ENCODE results near the gene TEX51.

TEX51 gene

GRCh38 chr2:126886916-126887280 is 11.8 kb upstream of the TEX51 start:
- TF ChIP-seq ZNF391 (tag by site-specific recombination; IDR thresholded peaks at IDR 0.05; ENCODE audit: borderline replicate concordance, low read depth) (no peak), ZFHX2 (tag by site-specific recombination; conservative IDR thresholded peaks at IDR 0.05) (peak; percentile 42; the same call in 1 of the 2 replicates), OVOL3 (tag by site-specific recombination; IDR thresholded peaks at IDR 0.05) (no peak)
- Histone ChIP-seq H3K36me3 (ENCODE audit: control insufficient read depth in 2 of 2, insufficient read depth in 1 of 2, low read length in 2 of 2) (no peaks in the 10 kb centered on the region), H3K4me1 (ENCODE audit: control insufficient read depth, insufficient read depth, low read length) (no peaks in the 10 kb centered on the region), H3K9me3 (ENCODE audit: control insufficient read depth, insufficient read depth, low read depth, low read length) (no peaks in the 10 kb centered on the region), H3K27ac (ENCODE audit: extremely low read depth, low read depth, low read length) (no peak overlapping the region), H3K4me3 (ENCODE audit: low read depth, low read length) (no peak overlapping the region)
- CTCF ChIA-PET = interaction anchor here (0.6 to 3.2 kb wide), 7 partner anchors 11 to 494 kb away, joined by 3 to 27 read pairs (median 5); partner anchors contain the start of gene TEX51
- POLR2A ChIA-PET = no interaction called here

GRCh38 chr2:126887506-126887905 is 11.2 kb upstream of the TEX51 start:
- no peak for TF ChIP-seq YY2 (tag by site-specific recombination; IDR thresholded peaks at IDR 0.05)
- no peak for TF ChIP-seq ZNF791 (tag by site-specific recombination; IDR thresholded peaks at IDR 0.05)
- TF ChIP-seq ZNF324 (tag by site-specific recombination; IDR thresholded peaks at IDR 0.05) = no peak
- no peak for TF ChIP-seq TRIM28 (IDR thresholded peaks at IDR 0.05; ENCODE audit: borderline replicate concordance, low read length)
- no peak for TF ChIP-seq ZNF184 (tag by site-specific recombination; IDR thresholded peaks at IDR 0.05)
- no peak for TF ChIP-seq ZNF341 (tag by site-specific recombination; IDR thresholded peaks at IDR 0.05; ENCODE audit: low read depth)
- TF ChIP-seq ZFP3 (tag by site-specific recombination; IDR thresholded peaks at IDR 0.05; ENCODE audit: low read depth) = no peak
- TF ChIP-seq ZNF175 (tag by site-specific recombination; IDR thresholded peaks at IDR 0.05) = no peak
- TF ChIP-seq ZNF792 (tag by site-specific recombination; IDR thresholded peaks at IDR 0.05) = no peak
- no peak for TF ChIP-seq ZNF426 (tag by site-specific recombination; IDR thresholded peaks at IDR 0.05)
- TF ChIP-seq, protein P1, sequence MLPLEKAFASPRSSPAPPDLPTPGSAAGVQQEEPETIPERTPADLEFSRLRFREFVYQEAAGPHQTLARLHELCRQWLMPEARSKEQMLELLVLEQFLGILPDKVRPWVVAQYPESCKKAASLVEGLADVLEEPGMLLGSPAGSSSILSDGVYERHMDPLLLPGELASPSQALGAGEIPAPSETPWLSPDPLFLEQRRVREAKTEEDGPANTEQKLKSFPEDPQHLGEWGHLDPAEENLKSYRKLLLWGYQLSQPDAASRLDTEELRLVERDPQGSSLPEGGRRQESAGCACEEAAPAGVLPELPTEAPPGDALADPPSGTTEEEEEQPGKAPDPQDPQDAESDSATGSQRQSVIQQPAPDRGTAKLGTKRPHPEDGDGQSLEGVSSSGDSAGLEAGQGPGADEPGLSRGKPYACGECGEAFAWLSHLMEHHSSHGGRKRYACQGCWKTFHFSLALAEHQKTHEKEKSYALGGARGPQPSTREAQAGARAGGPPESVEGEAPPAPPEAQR (tag by site-specific recombination; IDR thresholded peaks at IDR 0.05) = no peak
- no peak for TF ChIP-seq SETDB1 (IDR thresholded peaks at IDR 0.05; ENCODE audit: insufficient read length, low read length)
- no peak for TF ChIP-seq PRDM1 (tag by site-specific recombination; IDR thresholded peaks at IDR 0.05)
- TF ChIP-seq, protein P2, sequence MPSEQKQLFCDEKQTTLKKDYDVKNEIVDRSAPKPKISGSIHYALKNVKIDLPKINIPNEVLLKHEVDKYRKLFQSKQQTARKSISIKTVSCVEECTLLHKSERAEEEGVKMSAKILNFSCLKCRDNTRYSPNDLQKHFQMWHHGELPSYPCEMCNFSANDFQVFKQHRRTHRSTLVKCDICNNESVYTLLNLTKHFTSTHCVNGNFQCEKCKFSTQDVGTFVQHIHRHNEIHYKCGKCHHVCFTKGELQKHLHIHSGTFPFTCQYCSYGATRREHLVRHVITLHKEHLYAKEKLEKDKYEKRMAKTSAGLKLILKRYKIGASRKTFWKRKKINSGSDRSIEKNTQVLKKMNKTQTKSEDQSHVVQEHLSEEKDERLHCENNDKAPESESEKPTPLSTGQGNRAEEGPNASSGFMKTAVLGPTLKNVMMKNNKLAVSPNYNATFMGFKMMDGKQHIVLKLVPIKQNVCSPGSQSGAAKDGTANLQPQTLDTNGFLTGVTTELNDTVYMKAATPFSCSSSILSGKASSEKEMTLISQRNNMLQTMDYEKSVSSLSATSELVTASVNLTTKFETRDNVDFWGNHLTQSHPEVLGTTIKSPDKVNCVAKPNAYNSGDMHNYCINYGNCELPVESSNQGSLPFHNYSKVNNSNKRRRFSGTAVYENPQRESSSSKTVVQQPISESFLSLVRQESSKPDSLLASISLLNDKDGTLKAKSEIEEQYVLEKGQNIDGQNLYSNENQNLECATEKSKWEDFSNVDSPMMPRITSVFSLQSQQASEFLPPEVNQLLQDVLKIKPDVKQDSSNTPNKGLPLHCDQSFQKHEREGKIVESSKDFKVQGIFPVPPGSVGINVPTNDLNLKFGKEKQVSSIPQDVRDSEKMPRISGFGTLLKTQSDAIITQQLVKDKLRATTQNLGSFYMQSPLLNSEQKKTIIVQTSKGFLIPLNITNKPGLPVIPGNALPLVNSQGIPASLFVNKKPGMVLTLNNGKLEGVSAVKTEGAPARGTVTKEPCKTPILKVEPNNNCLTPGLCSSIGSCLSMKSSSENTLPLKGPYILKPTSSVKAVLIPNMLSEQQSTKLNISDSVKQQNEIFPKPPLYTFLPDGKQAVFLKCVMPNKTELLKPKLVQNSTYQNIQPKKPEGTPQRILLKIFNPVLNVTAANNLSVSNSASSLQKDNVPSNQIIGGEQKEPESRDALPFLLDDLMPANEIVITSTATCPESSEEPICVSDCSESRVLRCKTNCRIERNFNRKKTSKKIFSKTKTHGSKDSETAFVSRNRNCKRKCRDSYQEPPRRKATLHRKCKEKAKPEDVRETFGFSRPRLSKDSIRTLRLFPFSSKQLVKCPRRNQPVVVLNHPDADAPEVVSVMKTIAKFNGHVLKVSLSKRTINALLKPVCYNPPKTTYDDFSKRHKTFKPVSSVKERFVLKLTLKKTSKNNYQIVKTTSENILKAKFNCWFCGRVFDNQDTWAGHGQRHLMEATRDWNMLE (tag by site-specific recombination; conservative IDR thresholded peaks at IDR 0.05; ENCODE audit: low read depth) = no peak
- no peak for TF ChIP-seq ZNF830 (tag by site-specific recombination; IDR thresholded peaks at IDR 0.05; ENCODE audit: low read depth)
- TF ChIP-seq REPIN1 (tag by site-specific recombination; IDR thresholded peaks at IDR 0.05; ENCODE audit: low read depth) = no peak
- no peak for TF ChIP-seq SALL2 (tag by site-specific recombination; IDR thresholded peaks at IDR 0.05; ENCODE audit: borderline replicate concordance)
- TF ChIP-seq SP2 (tag by site-specific recombination; IDR thresholded peaks at IDR 0.05) = no peak
- TF ChIP-seq ZFP37 (tag by site-specific recombination; IDR thresholded peaks at IDR 0.05) = no peak
- POLR2A ChIA-PET = no interaction called here
- no peaks in the 10 kb centered on the region for H3K9me3 ChIP-seq (ENCODE audit: control insufficient read depth, insufficient read depth, low read depth, low read length)
- no peaks in the 10 kb centered on the region for H3K4me1 ChIP-seq (ENCODE audit: control insufficient read depth, insufficient read depth, low read length)
- no peak overlapping the region for H3K27ac ChIP-seq (ENCODE audit: extremely low read depth, low read depth, low read length)
- CTCF ChIA-PET = interaction anchor here (0.6 to 3.2 kb wide), 3 partner anchors 13 to 278 kb away, joined by 3 to 27 read pairs (median 3); no protein-coding TSS in a partner anchor
- H3K36me3 ChIP-seq (ENCODE audit: control insufficient read depth in 2 of 2, insufficient read depth in 1 of 2, low read length in 2 of 2) = no peaks in the 10 kb centered on the region
- H3K4me3 ChIP-seq (ENCODE audit: low read depth, low read length) = no peak overlapping the region

Measured in HEK293 (cell line).